ENCODE results near the gene CTXN2.

The CTXN2 gene

GRCh38 chr15:48191574-48192225 lies at the start of gene CTXN2:
Gene CTXN2 (plus strand): TSS chr15:48191665. CDS start chr15:48201301, 9,636 bp downstream.
- DNase-seq = peak; percentile 80

GRCh38 chr15:48143856-48144255 lies 47.6 kb upstream of the CTXN2 start:
- DNase-seq = no peak

- no peak for DNase-seq
These were observed 46.6 kb upstream of the CTXN2 start for GRCh38 chr15:48144889-48145288.

- no peak for DNase-seq
These were observed 45.5 kb upstream of the CTXN2 start for GRCh38 chr15:48145923-48146322.

GRCh38 chr15:48147358-48147757 lies 44.1 kb upstream of the CTXN2 start:
- DNase-seq = no peak

GRCh38 chr15:48149858-48150257 lies 41.6 kb upstream of the CTXN2 start:
- no peak for DNase-seq

- DNase-seq = no peak
These were observed 37.9 kb upstream of the CTXN2 start for GRCh38 chr15:48153526-48153925.

GRCh38 chr15:48168616-48169015 lies 22.8 kb upstream of the CTXN2 start:
- DNase-seq = no peak

GRCh38 chr15:48170981-48171380 lies 20.5 kb upstream of the CTXN2 start:
- DNase-seq = no peak

GRCh38 chr15:48175126-48175525 lies 16.3 kb upstream of the CTXN2 start:
- no peak for DNase-seq

GRCh38 chr15:48176112-48176511 lies 15.4 kb upstream of the CTXN2 start:
- DNase-seq = peak; percentile 33

GRCh38 chr15:48176957-48177356 lies 14.5 kb upstream of the CTXN2 start:
- peak; percentile 45 for DNase-seq

GRCh38 chr15:48177383-48177765 lies 14.1 kb upstream of the CTXN2 start:
- peak; percentile 75 for DNase-seq

- DNase-seq = peak; percentile 87
These were observed 13.5 kb upstream of the CTXN2 start, which contains the start of gene MYEF2 for GRCh38 chr15:48177766-48178647. Gene MYEF2 (minus strand): TSS chr15:48178295. CDS start chr15:48178237, 58 bp downstream.

GRCh38 chr15:48178648-48178931 lies 12.9 kb upstream of the CTXN2 start:
- DNase-seq = no peak

GRCh38 chr15:48182749-48183148 lies 8.7 kb upstream of the CTXN2 start:
- no peak for DNase-seq

- DNase-seq = no peak
These were observed 5.9 kb upstream of the CTXN2 start for GRCh38 chr15:48185529-48185928.

- DNase-seq = no peak
These were observed 5.2 kb upstream of the CTXN2 start for GRCh38 chr15:48186271-48186670.

GRCh38 chr15:48190932-48191573 lies 412 bp upstream of the CTXN2 start:
- peak; percentile 71 for DNase-seq

- no peak for DNase-seq
These were observed 10.6 kb downstream of the CTXN2 start for GRCh38 chr15:48202068-48202467.

- DNase-seq = no peak
These were observed 14.5 kb downstream of the CTXN2 start, which contains the start of gene SLC12A1 for GRCh38 chr15:48205981-48206380. Gene SLC12A1 (plus strand): TSS chr15:48206302. CDS start chr15:48207720, 1,418 bp downstream.

- no peak for DNase-seq
These were observed 29.8 kb downstream of the CTXN2 start for GRCh38 chr15:48221261-48221660.

- no peak for DNase-seq
These were observed 30.4 kb downstream of the CTXN2 start for GRCh38 chr15:48221885-48222284.

GRCh38 chr15:48222627-48223026 lies 31.2 kb downstream of the CTXN2 start:
- no peak for DNase-seq
